Endothelial cell of umbilical vein (primary cell): ENCODE results near the gene TRAF1. TPM values are rescaled to one million over a fixed set of nuclear protein-coding genes. Genes with fewer than 3 reads are reported as not detected.

Experiments
- BruUV-seq: library from RNA; stranded (reverse); fragments of 400-500 nt; replicated peaks from 2 replicates; lab custom pipeline; 2021; lab: Mats Ljungman, UMichigan
- CTCF ChIA-PET: fragments of 300-600, 350-600 bp; sonication (Branson Sonifier 250); formaldehyde crosslinking; loops from one replicate; lab custom pipeline; 2021; ENCODE audit warnings: antibody characterized with exemption, inconsistent platforms; lab: Charles Lee
- POLR2A ChIA-PET: fragments of 300-600, 350-600 bp; sonication (Branson Sonifier 250); formaldehyde crosslinking; loops from one replicate; lab custom pipeline; 2021; ENCODE audit warnings: antibody characterized with exemption, inconsistent platforms; lab: Charles Lee
- DNase-seq: peaks from one replicate; pipeline ENCODE4 v3.0.0-alpha.2; 2011; ENCODE audit warnings: low read depth, low spot score
- FAIRE-seq: peaks from 2 replicates; lab custom pipeline; 2011; peaks lifted over from hg19 to GRCh38; lab: Jason Lieb, UNC
- H2AFZ ChIP-seq: 2 replicates; pipeline ENCODE4 v1.6.0; 2012; ENCODE audit warnings: low read depth, low read length, control low read depth, inconsistent platforms
- H3K27ac ChIP-seq: 2 replicates; pipeline ENCODE4 v1.5.1; 2011; ENCODE audit warnings: low read depth, mild to moderate bottlenecking, control low read depth, low read length, moderate library complexity; ENCODE audit not compliant: insufficient read depth
- H3K27me3 ChIP-seq, 2 experiments: 2 replicates each; pipeline versions ENCODE4 v1.6.0 to v1.6.1; 2011; ENCODE audit warnings: low read length in 2 of 2, mixed read lengths in 1 of 2; ENCODE audit not compliant: control insufficient read depth in 2 of 2, insufficient read depth in 2 of 2
- H3K36me3 ChIP-seq, 2 experiments: 2 replicates in 1 of 2; 3 replicates in 1 of 2; pipeline ENCODE4 v1.5.1; 2011; ENCODE audit warnings: low read length in 2 of 2, mild to moderate bottlenecking in 1 of 2, moderate library complexity in 1 of 2; ENCODE audit not compliant: control insufficient read depth in 2 of 2, insufficient read depth in 2 of 2; ENCODE audit errors: extremely low read depth in 1 of 2
- H3K4me1 ChIP-seq: 3 replicates; pipeline ENCODE4 v1.5.1; 2011; ENCODE audit warnings: mild to moderate bottlenecking, low read length; ENCODE audit not compliant: control insufficient read depth, insufficient read depth; ENCODE audit errors: extremely low read depth
- H3K4me2 ChIP-seq: 2 replicates; pipeline ENCODE4 v1.6.1; 2011; ENCODE audit warnings: low read length, control low read depth, mixed read lengths; ENCODE audit not compliant: insufficient read depth
- H3K4me3 ChIP-seq, 3 experiments: fragments of 200-600 bp in 1 of 3; sonication (generic), shearing (Covaris generic) in 1 of 3; replicated peaks in 1 of 3; 2 replicates each; pipeline ENCODE4 v1.5.1; 2011 to 2016; ENCODE audit warnings: control low read depth in 3 of 3, low read length in 3 of 3, mild to moderate bottlenecking in 2 of 3, inconsistent platforms in 1 of 3, low read depth in 1 of 3, moderate library complexity in 1 of 3; ENCODE audit not compliant: insufficient read depth in 1 of 3
- H3K79me2 ChIP-seq: 2 replicates; pipeline ENCODE4 v1.6.0; 2012; ENCODE audit warnings: low read length, inconsistent platforms; ENCODE audit not compliant: control insufficient read depth, insufficient read depth
- H3K9ac ChIP-seq: replicated peaks from 2 replicates; pipeline ENCODE3; 2011; ENCODE audit warnings: low read length, control low read depth; ENCODE audit not compliant: insufficient read depth; ENCODE audit errors: extremely low read depth
- H3K9me1 ChIP-seq: replicated peaks from 3 replicates; pipeline ENCODE4 v1.6.0; 2011; ENCODE audit warnings: mild to moderate bottlenecking, low read length; ENCODE audit not compliant: control insufficient read depth, insufficient read depth; ENCODE audit errors: extremely low read depth
- H3K9me3 ChIP-seq: replicated peaks from 2 replicates; pipeline ENCODE4 v1.5.1; 2012; ENCODE audit warnings: low read length, inconsistent platforms; ENCODE audit not compliant: control insufficient read depth, insufficient read depth
- H4K20me1 ChIP-seq: replicated peaks from 2 replicates; pipeline ENCODE3; 2011; ENCODE audit warnings: mild to moderate bottlenecking, low read length; ENCODE audit not compliant: control insufficient read depth, insufficient read depth; ENCODE audit errors: extremely low read depth
- EZH2 ChIP-seq: IDR thresholded peaks from 2 replicates; pipeline ENCODE4 v1.6.1; 2012; ENCODE audit warnings: borderline replicate concordance, low read depth, mild to moderate bottlenecking, moderate library complexity, low read length, inconsistent platforms; ENCODE audit not compliant: severe bottlenecking
- FOS ChIP-seq: IDR thresholded peaks from 2 replicates; pipeline ENCODE4 v1.6.1; 2011; ENCODE audit warnings: mild to moderate bottlenecking, low read length, moderate library complexity, borderline replicate concordance; ENCODE audit not compliant: insufficient read depth
- GATA2 ChIP-seq: IDR thresholded peaks from 2 replicates; pipeline ENCODE4 v1.7.0; 2011; ENCODE audit warnings: low read depth, mild to moderate bottlenecking, moderate library complexity, mixed read lengths, low read length; ENCODE audit not compliant: insufficient read length, insufficient read depth
- JUN ChIP-seq: IDR thresholded peaks from 2 replicates; pipeline ENCODE4 v1.6.1; 2011; ENCODE audit warnings: borderline replicate concordance, low read depth; ENCODE audit not compliant: insufficient read length, insufficient read depth
- MYC ChIP-seq: IDR thresholded peaks from one replicate; pipeline ENCODE4 v1.6.1; 2011; ENCODE audit warnings: mild to moderate bottlenecking, low read depth, low read length
- POLR2A ChIP-seq: IDR thresholded peaks from 2 replicates; pipeline ENCODE4 v1.6.1; 2012; ENCODE audit warnings: low read depth, mild to moderate bottlenecking, control low read depth, low read length
- POLR2AphosphoS5 ChIP-seq: IDR thresholded peaks from 2 replicates; pipeline ENCODE4 v1.6.1; 2012; ENCODE audit warnings: low read depth, mild to moderate bottlenecking, control low read depth, low read length, moderate library complexity; ENCODE audit not compliant: insufficient read depth
- dilution Hi-C: fragments of 300-500 bp; cut with MboI; formaldehyde crosslinking; loops from one replicate; pipeline ENCODE4 v1.15.0; 2019; ENCODE audit warnings: low sequenced_read_pairs; ENCODE audit not compliant: extremely low pct_ligation_motif_present
- intact Hi-C: fragments of 100-400 bp; cut with micrococcal nuclease; formaldehyde crosslinking; loops from one replicate; pipeline ENCODE4 v1.10.0; 2022
- polyA plus RNA-seq, 4 experiments: library from polyadenylated mRNA; depleted of rRNA in 3 of 4; stranded (reverse) in 3 of 4; unstranded in 1 of 4; fragments of >200 nt; gene quantifications; 2 replicates each; pipeline versions ENCODE4 v1.2.1 to v1.2.3, GENCODE V29; 2011 to 2012; ENCODE audit warnings: missing spikeins in 1 of 4
- total RNA-seq: library from RNA; stranded (reverse); gene quantifications from 2 replicates; pipeline ENCODE4 v1.2.3, GENCODE V29; 2021
- TF ChIP-seq, protein P1 (sequence below), 2 donors: IDR thresholded peaks; 1 replicate in 1 of 2; 2 replicates in 1 of 2; pipeline ENCODE4 v1.5.1; 2011; ENCODE audit warnings: low read length in 2 of 2, mild to moderate bottlenecking in 2 of 2, moderate library complexity in 2 of 2, control low read depth in 1 of 2, inconsistent platforms in 1 of 2, low read depth in 1 of 2; ENCODE audit not compliant: insufficient read depth in 1 of 2; ENCODE audit errors: extremely low read depth in 1 of 2
- TF ChIP-seq, protein P2 (sequence below): IDR thresholded peaks from 2 replicates; pipeline ENCODE4 v1.6.1; 2011; ENCODE audit not compliant: insufficient read depth, insufficient read length

TRAF1 gene
- total and polyA plus RNA-seq, 2 donors (not counting 3 experiments of a cell fraction or from before 2014, with no cell fraction given), result 2.0 to 2.6 TPM

DNA sequence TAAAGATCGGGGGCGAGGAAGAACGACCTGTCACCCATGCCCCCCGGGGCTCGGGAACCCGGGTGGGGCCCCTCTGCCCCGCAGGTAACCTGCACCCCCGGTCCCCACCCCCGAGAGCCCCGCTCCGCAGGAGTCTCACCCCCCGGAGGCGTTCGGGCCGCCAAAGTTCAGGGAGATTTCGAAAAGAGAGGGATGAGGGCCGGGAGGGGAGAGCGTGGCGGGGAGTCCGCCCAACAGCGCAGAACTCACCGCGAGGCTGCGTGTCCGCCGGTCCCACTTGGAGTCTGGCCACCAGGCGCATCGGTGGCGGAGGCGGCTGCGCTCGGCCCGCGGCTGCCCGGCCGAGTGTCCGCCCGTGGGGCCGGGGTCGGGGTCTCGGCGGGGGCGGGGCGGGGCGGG, 49.8 kb downstream of the TRAF1 start, which contains the start of gene PHF19:
PHF19 (minus strand) TSS at position 347 of the 399 bp plus-strand sequence. CDS start 2,447 bp downstream, outside the sequence.
- TSS peak; percentile 68 for BruUV-seq

DNA sequence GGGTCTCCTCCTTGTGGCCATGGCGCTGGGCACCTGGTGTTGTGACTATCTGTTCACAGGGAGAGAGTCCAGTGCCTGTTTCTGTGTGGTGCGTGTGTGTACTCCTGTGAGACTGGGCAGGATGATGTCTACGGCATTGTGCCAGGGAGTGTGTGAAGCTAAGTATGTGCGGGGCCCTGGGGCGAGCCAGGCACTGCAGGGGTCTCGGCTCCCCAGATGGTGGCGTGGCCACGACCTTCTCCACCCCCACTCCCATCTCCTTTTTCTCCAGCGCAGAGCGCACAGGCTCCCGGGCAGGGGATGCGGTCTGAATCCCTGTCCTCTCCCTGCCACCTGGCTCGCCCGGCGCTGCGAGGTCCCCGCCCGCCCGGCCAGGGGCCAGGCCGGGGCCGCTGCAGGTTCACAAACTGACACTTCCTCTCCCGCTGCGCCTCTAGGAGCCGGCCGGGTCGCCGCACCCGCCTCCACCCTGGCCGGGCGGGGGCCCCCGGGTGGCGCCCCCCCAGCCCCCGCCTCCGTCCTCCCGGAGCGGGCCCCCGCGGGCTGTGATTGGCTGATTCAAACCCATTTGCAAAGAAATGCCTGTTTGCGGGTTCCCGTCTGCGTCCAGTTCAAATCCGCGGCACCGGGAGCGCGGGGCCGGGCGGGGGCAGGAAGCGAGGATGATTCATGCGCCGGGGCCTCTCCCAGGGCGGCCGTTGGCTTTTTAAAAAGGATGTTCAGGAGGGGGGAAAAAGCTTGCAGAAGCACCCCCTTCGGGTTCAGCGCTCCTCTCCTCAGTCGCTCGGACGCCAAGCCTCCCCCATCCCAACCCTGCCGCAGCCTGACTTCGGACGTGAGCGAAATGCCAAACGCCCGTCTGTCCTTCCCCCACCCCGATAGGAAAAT, 50.4 kb downstream of the TRAF1 start:
- intact Hi-C loops, result loop anchor here (1.0 to 5.0 kb wide), 7 partner anchors 8 to 199 kb away; partner anchors contain the start of genes CNTRL and PSMD5
- peak; percentile 90 for DNase-seq
- peaks cover 6 to 10% of the 10 kb centered on the region in 2 experiments for H3K36me3 ChIP-seq
- peaks cover 26% of the 10 kb centered on the region for H3K4me1 ChIP-seq
- TF ChIP-seq EZH2 (no peak), JUN (peak; percentile 26), GATA2 (no peak), MYC (no peak), POLR2AphosphoS5 (no peak), FOS (peak; percentile 91)
- TF ChIP-seq, protein P1, sequence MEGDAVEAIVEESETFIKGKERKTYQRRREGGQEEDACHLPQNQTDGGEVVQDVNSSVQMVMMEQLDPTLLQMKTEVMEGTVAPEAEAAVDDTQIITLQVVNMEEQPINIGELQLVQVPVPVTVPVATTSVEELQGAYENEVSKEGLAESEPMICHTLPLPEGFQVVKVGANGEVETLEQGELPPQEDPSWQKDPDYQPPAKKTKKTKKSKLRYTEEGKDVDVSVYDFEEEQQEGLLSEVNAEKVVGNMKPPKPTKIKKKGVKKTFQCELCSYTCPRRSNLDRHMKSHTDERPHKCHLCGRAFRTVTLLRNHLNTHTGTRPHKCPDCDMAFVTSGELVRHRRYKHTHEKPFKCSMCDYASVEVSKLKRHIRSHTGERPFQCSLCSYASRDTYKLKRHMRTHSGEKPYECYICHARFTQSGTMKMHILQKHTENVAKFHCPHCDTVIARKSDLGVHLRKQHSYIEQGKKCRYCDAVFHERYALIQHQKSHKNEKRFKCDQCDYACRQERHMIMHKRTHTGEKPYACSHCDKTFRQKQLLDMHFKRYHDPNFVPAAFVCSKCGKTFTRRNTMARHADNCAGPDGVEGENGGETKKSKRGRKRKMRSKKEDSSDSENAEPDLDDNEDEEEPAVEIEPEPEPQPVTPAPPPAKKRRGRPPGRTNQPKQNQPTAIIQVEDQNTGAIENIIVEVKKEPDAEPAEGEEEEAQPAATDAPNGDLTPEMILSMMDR (IDR thresholded peaks at IDR 0.05; ENCODE audit: extremely low read depth in 1 of 2, insufficient read depth in 1 of 2, low read depth in 1 of 2, low read length in 2 of 2), result peak in 1 of 2 donors; percentile 11
- TF ChIP-seq, protein P2, sequence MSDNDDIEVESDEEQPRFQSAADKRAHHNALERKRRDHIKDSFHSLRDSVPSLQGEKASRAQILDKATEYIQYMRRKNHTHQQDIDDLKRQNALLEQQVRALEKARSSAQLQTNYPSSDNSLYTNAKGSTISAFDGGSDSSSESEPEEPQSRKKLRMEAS, result no peak
- peak overlapping the region; percentile 36 for H3K4me2 ChIP-seq
- dilution Hi-C loops, result no loop called here
- peak overlapping the region; percentile 66 to 86 (median 70) for H3K4me3 ChIP-seq
- peak overlapping the region; percentile 19 for H2AFZ ChIP-seq
- H3K79me2 ChIP-seq, result peaks cover 20% of the 10 kb centered on the region
- H3K27me3 ChIP-seq, result no peaks in the 10 kb centered on the region
- peak; percentile 87 for FAIRE-seq
- POLR2A ChIA-PET, result no interaction called here
- no peaks in the 10 kb centered on the region for H3K9me3 ChIP-seq
- CTCF ChIA-PET, result interaction anchor here (1.1 to 2.3 kb wide), 5 partner anchors 13 to 105 kb away, joined by 3 to 9 read pairs (median 7); no protein-coding TSS in a partner anchor
- H3K9me1 ChIP-seq, result no peaks in the 10 kb centered on the region
- no peaks in the 10 kb centered on the region for H4K20me1 ChIP-seq
- H3K27ac ChIP-seq, result peak overlapping the region; percentile 74
- TSS peak; percentile 46 for BruUV-seq
- H3K9ac ChIP-seq, result peak overlapping the region; percentile 59

More for the DNA sequence above, 49.8 kb downstream of the TRAF1 start, which contains the start of gene PHF19:
- H3K9ac ChIP-seq, result peak within 1 kb of the TSS; percentile 59
- dilution Hi-C loops, result no loop called here
- FAIRE-seq (no peak), DNase-seq (no peak)
- ChIA-PET POLR2A (no interaction called here), CTCF (interaction anchor here (0.6 to 2.3 kb wide), 6 partner anchors 12 to 183 kb away, joined by 3 to 9 read pairs (median 6); no protein-coding TSS in a partner anchor)
- peaks cover 26% of the 10 kb centered on the region for H3K4me1 ChIP-seq
- H3K36me3 ChIP-seq, result peaks cover 4 to 10% of the 10 kb centered on the region in 2 experiments
- H2AFZ ChIP-seq, result peak within 1 kb of the TSS; percentile 98
- peak within 1 kb of the TSS; percentile 96 for H3K4me2 ChIP-seq
- H4K20me1 ChIP-seq, result no peaks in the 10 kb centered on the region
- H3K9me1 ChIP-seq, result no peaks in the 10 kb centered on the region
- H3K27ac ChIP-seq, result peak within 1 kb of the TSS; percentile 74
- TF ChIP-seq POLR2A (peak; percentile 46), EZH2 (no peak)
- H3K27me3 ChIP-seq, result no peaks in the 10 kb centered on the region
- peak within 1 kb of the TSS; percentile 70 to 86 (median 75) for H3K4me3 ChIP-seq
- no peaks in the 10 kb centered on the region for H3K9me3 ChIP-seq
- peaks cover 20% of the 10 kb centered on the region for H3K79me2 ChIP-seq
- intact Hi-C loops, result loop anchor here (1.0 to 5.0 kb wide), 7 partner anchors 9 to 198 kb away; partner anchors contain the start of genes CNTRL and PSMD5
